Measurements from ENCODE around the gene BAZ2B.
"Not testable (repeated sequence)": the region's sequence is repeated elsewhere in the genome, so short reads cannot be mapped to it uniquely, and the experiment has no call there.

Gene BAZ2B

GRCh38 chr2:159535261-159535660 is 81.1 kb downstream of the BAZ2B start:
- not testable (repeated sequence) for DNase-seq (ENCODE audit: low spot score)

- no peak for DNase-seq (ENCODE audit: low spot score)
These were observed 84.9 kb downstream of the BAZ2B start for GRCh38 chr2:159531475-159531874.

GRCh38 chr2:159526433-159526832 is 89.9 kb downstream of the BAZ2B start:
- DNase-seq (ENCODE audit: low spot score): no peak

GRCh38 chr2:159525012-159525411 is 91.3 kb downstream of the BAZ2B start:
- DNase-seq (ENCODE audit: low spot score): no peak

GRCh38 chr2:159521272-159521671 is 95.1 kb downstream of the BAZ2B start:
- DNase-seq (ENCODE audit: low spot score): no peak

GRCh38 chr2:159518321-159519005 is 97.9 kb downstream of the BAZ2B start:
- no peak for DNase-seq (ENCODE audit: low spot score)

GRCh38 chr2:159516241-159516758 is 100.0 kb downstream of the BAZ2B start:
- DNase-seq (ENCODE audit: low spot score): peak; percentile 61

- DNase-seq (ENCODE audit: low spot score): no peak
These were observed 100.9 kb downstream of the BAZ2B start for GRCh38 chr2:159515441-159515840.

GRCh38 chr2:159513745-159514144 is 102.6 kb downstream of the BAZ2B start:
- no peak for DNase-seq (ENCODE audit: low spot score)

GRCh38 chr2:159508140-159508539 is 108.2 kb downstream of the BAZ2B start:
- DNase-seq (ENCODE audit: low spot score): no peak

- no peak for DNase-seq (ENCODE audit: low spot score)
These were observed 109.4 kb downstream of the BAZ2B start for GRCh38 chr2:159506764-159507440.

- DNase-seq (ENCODE audit: low spot score): no peak
These were observed 110.1 kb downstream of the BAZ2B start for GRCh38 chr2:159506202-159506601.

- no peak for DNase-seq (ENCODE audit: low spot score)
These were observed 111.2 kb downstream of the BAZ2B start for GRCh38 chr2:159505196-159505595.

- DNase-seq (ENCODE audit: low spot score): no peak
These were observed 114.6 kb downstream of the BAZ2B start for GRCh38 chr2:159501743-159502142.

- DNase-seq (ENCODE audit: low spot score): no peak
These were observed 118.5 kb downstream of the BAZ2B start for GRCh38 chr2:159497847-159498246.

- no peak for DNase-seq (ENCODE audit: low spot score)
These were observed 119.1 kb downstream of the BAZ2B start for GRCh38 chr2:159497256-159497655.

- no peak for DNase-seq (ENCODE audit: low spot score)
These were observed 126.9 kb downstream of the BAZ2B start for GRCh38 chr2:159489476-159489875.

- no peak for DNase-seq (ENCODE audit: low spot score)
These were observed 131.8 kb downstream of the BAZ2B start for GRCh38 chr2:159484532-159484931.

GRCh38 chr2:159476329-159476728 is 140.0 kb downstream of the BAZ2B start:
- no peak for DNase-seq (ENCODE audit: low spot score)

- no peak for DNase-seq (ENCODE audit: low spot score)
These were observed 140.6 kb downstream of the BAZ2B start for GRCh38 chr2:159475793-159476192.

GRCh38 chr2:159471340-159471739 is 145.0 kb downstream of the BAZ2B start:
- DNase-seq (ENCODE audit: low spot score): no peak

- no peak for DNase-seq (ENCODE audit: low spot score)
These were observed 148.1 kb downstream of the BAZ2B start for GRCh38 chr2:159468257-159468656.

- no peak for DNase-seq (ENCODE audit: low spot score)
These were observed 153.4 kb downstream of the BAZ2B start for GRCh38 chr2:159462961-159463360.

All from germinal center (tissue), 1 donor.